OCI-M2 (cell line): ENCODE results near the gene GLRX.
"Not testable (repeated sequence)": the region's sequence is repeated elsewhere in the genome, so short reads cannot be mapped to it uniquely, and the experiment has no call there.

Source experiments
- DNase-seq: peaks from one replicate; lab custom pipeline; 2025; ENCODE audit not compliant: unreplicated experiment; lab: John Stamatoyannopoulos, UW

Gene GLRX

GRCh38 chr5:95830226-95830625 is 7.7 kb upstream of the GLRX start:
- DNase-seq = no peak

- no peak for DNase-seq
Observed at GRCh38 chr5:95827892-95828246, 5.3 kb upstream of the GLRX start.

- DNase-seq = no peak
Observed at GRCh38 chr5:95826949-95827891, 4.7 kb upstream of the GLRX start.

- DNase-seq = no peak
Observed at GRCh38 chr5:95825495-95825894, 3.0 kb upstream of the GLRX start.

GRCh38 chr5:95824747-95825146 is 2.2 kb upstream of the GLRX start:
- DNase-seq = no peak

GRCh38 chr5:95823738-95824609 is 1.4 kb upstream of the GLRX start:
- DNase-seq = no peak

- DNase-seq = no peak
Observed at GRCh38 chr5:95823218-95823737, 752 bp upstream of the GLRX start.

- no peak for DNase-seq
Observed at GRCh38 chr5:95822043-95822541, 434 bp downstream of the GLRX start.

- DNase-seq = no peak
Observed at GRCh38 chr5:95821110-95822021, 1.2 kb downstream of the GLRX start.

- DNase-seq = no peak
Observed at GRCh38 chr5:95818181-95819147, 4.1 kb downstream of the GLRX start.

- no peak for DNase-seq
Observed at GRCh38 chr5:95817430-95817829, 5.1 kb downstream of the GLRX start.

GRCh38 chr5:95816776-95817175 is 5.8 kb downstream of the GLRX start:
- DNase-seq = no peak

- no peak for DNase-seq
Observed at GRCh38 chr5:95816341-95816740, 6.2 kb downstream of the GLRX start.

- no peak for DNase-seq
Observed at GRCh38 chr5:95815155-95815729, 7.3 kb downstream of the GLRX start.

GRCh38 chr5:95813035-95813434 is 9.5 kb downstream of the GLRX start:
- not testable (repeated sequence) for DNase-seq

GRCh38 chr5:95812074-95812471 is 10.5 kb downstream of the GLRX start:
- no peak for DNase-seq

- DNase-seq = not testable (repeated sequence)
Observed at GRCh38 chr5:95811461-95812073, 11.0 kb downstream of the GLRX start.

- not testable (repeated sequence) for DNase-seq
Observed at GRCh38 chr5:95811126-95811423, 11.5 kb downstream of the GLRX start.
